ENCODE measurements around the gene ANK3. TPM values are rescaled to one million over a fixed set of nuclear protein-coding genes. Genes with fewer than 3 reads are reported as not detected.

ANK3 gene
- total and polyA plus RNA-seq, 2 experiments from 2014 or later = 46.5 to 85.2 TPM

DNA sequence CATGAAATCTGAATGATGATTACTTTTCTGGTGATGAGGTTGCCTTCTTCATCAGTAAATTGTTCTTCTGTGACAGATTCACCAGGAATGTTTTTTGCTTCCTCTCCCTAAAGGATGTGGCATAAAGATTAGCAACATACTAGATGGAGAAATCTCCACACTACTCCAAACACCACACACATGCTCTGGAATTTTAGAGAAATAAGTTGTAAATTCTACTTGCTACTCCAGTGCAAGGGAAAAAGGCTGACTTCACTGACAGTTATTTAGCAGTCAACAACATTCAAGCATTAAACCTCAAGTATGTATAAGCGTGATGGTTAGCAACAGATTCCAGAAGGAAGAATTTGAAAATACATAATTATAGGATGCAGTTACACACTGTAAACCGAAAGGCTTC lies 345.4 kb downstream of the ANK3 start:
- Histone ChIP-seq H3K36me3 (ENCODE audit: insufficient read depth) (no peaks in the 10 kb centered on the region), H3K4me1 (ENCODE audit: insufficient read depth) (peaks cover 22% of the 10 kb centered on the region), H3K9me2 (ENCODE audit: insufficient read depth) (no peaks in the 10 kb centered on the region), H3K27ac (ENCODE audit: low read depth) (no peak overlapping the region), H3K4me3 (no peak overlapping the region), H2AFZ (no peak overlapping the region), H4K20me1 (replicated peaks; ENCODE audit: insufficient read depth) (no peaks in the 10 kb centered on the region), H3K27me3 (ENCODE audit: insufficient read depth) (no peaks in the 10 kb centered on the region), H3F3A (replicated peaks; ENCODE audit: low read depth) (no peaks in the 10 kb centered on the region), H3K79me2 (replicated peaks; ENCODE audit: insufficient read depth) (no peaks in the 10 kb centered on the region), H3K4me2 (no peak overlapping the region)
- peaks cover 1% of the 10 kb centered on the region for H3K27me3 Mint-ChIP-seq (ENCODE audit: insufficient read depth, low read depth, poor library complexity)
- no peak for TF ChIP-seq STAT1 (IDR thresholded peaks at IDR 0.05; ENCODE audit: unreplicated experiment)
- TF ChIP-seq ZNF462 (CRISPR knock-in tag; IDR thresholded peaks at IDR 0.05) = no peak
- TF ChIP-seq CREB1 (CRISPR knock-in tag; IDR thresholded peaks at IDR 0.05; ENCODE audit: low read depth) = no peak
- TF ChIP-seq NANOG (IDR thresholded peaks at IDR 0.05; ENCODE audit: borderline replicate concordance) = no peak
- no peaks in the 10 kb centered on the region for H3K9me3 Mint-ChIP-seq
- H3K4me1 Mint-ChIP-seq = peaks cover 34% of the 10 kb centered on the region
- H3K4me3 Mint-ChIP-seq = no peak overlapping the region
- DNase-seq (ENCODE audit: low spot score) (no peak), ATAC-seq (no peak)
- no peaks in the 10 kb centered on the region; the same call in 2 of the 3 replicates for H3K36me3 Mint-ChIP-seq (ENCODE audit: low read depth)
- no peak overlapping the region for H3K27ac Mint-ChIP-seq

GRCh38 chr10:60043561-60044241 lies 346.0 kb downstream of the ANK3 start:
- no peaks in the 10 kb centered on the region for H3K79me2 ChIP-seq (replicated peaks; ENCODE audit: insufficient read depth)
- H3K4me3 Mint-ChIP-seq = no peak overlapping the region
- peaks cover 34% of the 10 kb centered on the region for H3K4me1 Mint-ChIP-seq
- no peaks in the 10 kb centered on the region for H4K20me1 ChIP-seq (replicated peaks; ENCODE audit: insufficient read depth)
- no peak for DNase-seq (ENCODE audit: low spot score)
- H3K27ac Mint-ChIP-seq = no peak overlapping the region
- peak; percentile 44 for ATAC-seq
- H3K4me1 ChIP-seq (ENCODE audit: insufficient read depth) = peaks cover 22% of the 10 kb centered on the region
- H3K4me2 ChIP-seq = peak overlapping the region; percentile 8; the same call in 1 of the 2 replicates
- H3K27me3 ChIP-seq (ENCODE audit: insufficient read depth) = no peaks in the 10 kb centered on the region
- H3F3A ChIP-seq (replicated peaks; ENCODE audit: low read depth) = no peaks in the 10 kb centered on the region
- H3K9me2 ChIP-seq (ENCODE audit: insufficient read depth) = no peaks in the 10 kb centered on the region
- H2AFZ ChIP-seq = no peak overlapping the region
- H3K4me3 ChIP-seq = no peak overlapping the region
- H3K27ac ChIP-seq (ENCODE audit: low read depth) = no peak overlapping the region; the same call in 1 of the 2 replicates
- no peaks in the 10 kb centered on the region for H3K27me3 Mint-ChIP-seq (ENCODE audit: insufficient read depth, low read depth, poor library complexity)
- no peaks in the 10 kb centered on the region; the same call in 2 of the 3 replicates for H3K36me3 Mint-ChIP-seq (ENCODE audit: low read depth)
- no peaks in the 10 kb centered on the region for H3K36me3 ChIP-seq (ENCODE audit: insufficient read depth)
- H3K9me3 Mint-ChIP-seq = no peaks in the 10 kb centered on the region
- TF ChIP-seq CTCF (conservative IDR thresholded peaks at IDR 0.05; ENCODE audit: low read depth in 2 of 2) = no peak
- no peak for TF ChIP-seq REST (IDR thresholded peaks at IDR 0.05; ENCODE audit: unreplicated experiment)
- TF ChIP-seq JUNB (IDR thresholded peaks at IDR 0.05; ENCODE audit: unreplicated experiment) = no peak

Data from GM23338 (cell line).